Measurements from ENCODE around the gene PAK6. TPM values are rescaled to one million over a fixed set of nuclear protein-coding genes. Genes with fewer than 3 reads are reported as not detected.

Gene PAK6
- total RNA-seq, 1 experiment from 2014 or later, result 0.45 TPM

DNA sequence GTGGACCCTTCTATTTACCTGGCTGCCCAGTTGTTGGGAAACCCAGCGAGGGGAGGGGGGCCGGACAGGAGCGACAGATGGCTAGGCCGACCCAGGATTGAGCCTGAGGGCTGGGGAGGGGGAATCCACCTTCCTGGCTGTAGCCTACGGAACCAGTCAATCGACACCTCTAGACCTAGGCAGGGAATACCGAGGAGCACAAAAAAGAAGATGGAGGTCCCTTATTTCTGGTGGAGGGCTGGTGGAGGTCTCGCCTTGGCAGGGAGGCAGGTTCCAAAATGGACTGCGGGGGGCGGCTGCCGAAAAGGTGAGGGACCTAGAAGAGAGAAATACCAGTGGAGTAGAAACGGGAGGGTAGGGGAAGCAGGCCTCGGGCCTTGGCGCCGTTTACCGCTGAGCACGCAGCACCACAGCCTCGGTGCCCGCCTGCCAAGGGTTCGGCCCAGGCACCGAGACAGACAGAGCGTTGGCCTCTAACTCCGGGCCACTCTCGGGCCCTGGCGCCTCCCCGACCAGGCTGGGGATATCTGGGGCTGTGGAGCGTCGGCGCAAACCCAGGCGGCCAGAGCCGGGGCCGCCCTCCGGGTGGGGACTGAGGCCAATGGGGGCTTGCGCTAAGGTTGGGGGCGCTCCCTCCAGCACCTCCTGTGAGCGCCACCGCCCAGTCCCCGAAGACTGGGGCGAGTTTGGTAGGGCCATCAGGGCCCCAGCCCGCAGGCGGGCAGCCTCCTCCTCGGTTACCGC is 42.4 kb downstream of the PAK6 start:
- Histone ChIP-seq H3K27me3 (ENCODE audit: low read length) (no peaks in the 10 kb centered on the region), H3K4me2 (ENCODE audit: low read depth, low read length, poor library complexity, severe bottlenecking) (no peak overlapping the region)

DNA sequence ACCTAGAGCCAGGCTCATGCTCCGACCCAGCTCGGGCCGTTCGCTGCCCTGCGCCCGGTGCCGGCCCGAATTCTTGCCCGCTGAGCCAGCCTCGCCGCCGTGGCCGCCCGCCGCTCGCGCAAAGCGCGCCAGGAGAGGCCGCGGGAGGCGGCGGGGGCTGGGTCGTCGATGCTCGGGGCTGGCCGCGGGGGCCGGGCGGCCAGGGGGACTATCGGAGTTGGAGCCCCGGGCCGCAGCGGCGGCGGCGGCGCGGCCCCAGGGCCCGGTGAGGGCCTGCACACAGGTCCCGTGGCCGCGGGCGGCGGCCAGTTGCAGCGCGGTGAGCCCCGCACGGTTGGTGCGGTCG is 42.9 kb downstream of the PAK6 start:
- no peaks in the 10 kb centered on the region for H3K36me3 ChIP-seq (ENCODE audit: insufficient read depth, low read length)

More for the DNA sequence above, 42.4 kb downstream of the PAK6 start:
- H3K79me2 ChIP-seq (ENCODE audit: low read length), result no peaks in the 10 kb centered on the region
- DNase-seq, result no peak
- no peaks in the 10 kb centered on the region for H3K9me3 ChIP-seq (ENCODE audit: low read length)
- no peak overlapping the region for H3K4me3 ChIP-seq (ENCODE audit: low read length)
- no peaks in the 10 kb centered on the region for H3K9me2 ChIP-seq (replicated peaks; ENCODE audit: insufficient read depth, low read length)
- H3K4me1 ChIP-seq (ENCODE audit: low read length), result peaks cover 31% of the 10 kb centered on the region
- no peak overlapping the region for H3K27ac ChIP-seq (ENCODE audit: low read length)
- no peak overlapping the region for H3K9ac ChIP-seq (ENCODE audit: low read length)
- no peak overlapping the region for H2AFZ ChIP-seq (ENCODE audit: low read length)
- H4K20me1 ChIP-seq (ENCODE audit: insufficient read depth, low read depth, low read length), result no peaks in the 10 kb centered on the region
- H3K36me3 ChIP-seq (ENCODE audit: insufficient read depth, low read length), result no peaks in the 10 kb centered on the region

DNA sequence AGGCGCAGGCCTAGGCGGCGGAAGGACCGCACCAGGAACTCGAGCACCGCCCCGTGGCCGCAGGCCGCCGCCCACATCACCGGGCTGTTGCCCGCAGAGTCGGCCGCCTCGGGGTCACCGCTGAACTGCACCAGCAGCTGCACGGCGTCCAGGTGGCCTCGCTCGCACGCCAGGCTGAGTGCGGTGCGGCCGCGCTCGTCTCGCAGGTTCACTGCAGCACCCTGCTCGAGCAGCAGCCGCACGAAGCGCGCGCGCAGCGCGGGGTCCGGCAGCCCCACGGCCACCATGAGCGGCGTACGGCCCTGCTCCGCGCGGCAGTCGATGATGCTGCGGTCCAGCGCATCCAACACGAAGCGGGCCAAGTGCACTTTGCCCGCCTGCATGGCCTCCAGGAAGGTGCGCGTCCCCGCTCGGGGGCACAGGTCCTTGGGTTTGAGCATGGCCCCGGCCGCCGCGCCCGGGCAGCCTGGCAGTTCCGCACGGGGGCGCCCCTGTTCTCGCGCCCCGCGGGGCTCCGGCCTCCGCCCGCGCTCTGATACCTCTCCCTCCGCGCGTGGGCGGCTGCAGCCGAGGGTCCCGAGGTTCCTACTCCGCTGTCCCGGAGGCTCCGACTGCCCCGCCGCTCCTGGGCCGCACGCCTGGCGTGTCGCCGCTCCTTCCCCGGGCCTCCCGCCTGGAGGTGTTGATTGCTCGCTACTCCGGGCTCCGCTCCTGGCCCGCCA is 43.4 kb downstream of the PAK6 start:
- H3K9me3 ChIP-seq (ENCODE audit: low read length), result no peaks in the 10 kb centered on the region
- peak overlapping the region; percentile 53 for H3K4me2 ChIP-seq (ENCODE audit: low read depth, low read length, poor library complexity, severe bottlenecking)
- H3K79me2 ChIP-seq (ENCODE audit: low read length), result no peaks in the 10 kb centered on the region
- H3K9me2 ChIP-seq (replicated peaks; ENCODE audit: insufficient read depth, low read length), result no peaks in the 10 kb centered on the region
- H3K4me1 ChIP-seq (ENCODE audit: low read length), result peaks cover 20% of the 10 kb centered on the region
- no peaks in the 10 kb centered on the region for H3K27me3 ChIP-seq (ENCODE audit: low read length)
- H3K4me3 ChIP-seq (ENCODE audit: low read length), result peak overlapping the region; percentile 54; the same call in 1 of the 2 replicates
- peak overlapping the region; percentile 43; the same call in 1 of the 2 replicates for H2AFZ ChIP-seq (ENCODE audit: low read length)
- H3K9ac ChIP-seq (ENCODE audit: low read length), result peak overlapping the region; percentile 33; the same call in 1 of the 2 replicates
- peak; percentile 60 for DNase-seq
- no peak overlapping the region for H3K27ac ChIP-seq (ENCODE audit: low read length)
- no peaks in the 10 kb centered on the region for H3K36me3 ChIP-seq (ENCODE audit: insufficient read depth, low read length)
- no peaks in the 10 kb centered on the region for H4K20me1 ChIP-seq (ENCODE audit: insufficient read depth, low read depth, low read length)

More for the DNA sequence above, 42.9 kb downstream of the PAK6 start:
- no peaks in the 10 kb centered on the region for H3K79me2 ChIP-seq (ENCODE audit: low read length)
- H3K4me1 ChIP-seq (ENCODE audit: low read length), result peaks cover 26% of the 10 kb centered on the region
- DNase-seq, result no peak
- no peak overlapping the region for H3K4me2 ChIP-seq (ENCODE audit: low read depth, low read length, poor library complexity, severe bottlenecking)
- H3K9ac ChIP-seq (ENCODE audit: low read length), result no peak overlapping the region
- no peaks in the 10 kb centered on the region for H4K20me1 ChIP-seq (ENCODE audit: insufficient read depth, low read depth, low read length)
- no peak overlapping the region for H2AFZ ChIP-seq (ENCODE audit: low read length)
- H3K9me2 ChIP-seq (replicated peaks; ENCODE audit: insufficient read depth, low read length), result no peaks in the 10 kb centered on the region
- no peaks in the 10 kb centered on the region for H3K9me3 ChIP-seq (ENCODE audit: low read length)
- no peak overlapping the region for H3K27ac ChIP-seq (ENCODE audit: low read length)
- H3K27me3 ChIP-seq (ENCODE audit: low read length), result no peaks in the 10 kb centered on the region
- no peak overlapping the region for H3K4me3 ChIP-seq (ENCODE audit: low read length)

DNA sequence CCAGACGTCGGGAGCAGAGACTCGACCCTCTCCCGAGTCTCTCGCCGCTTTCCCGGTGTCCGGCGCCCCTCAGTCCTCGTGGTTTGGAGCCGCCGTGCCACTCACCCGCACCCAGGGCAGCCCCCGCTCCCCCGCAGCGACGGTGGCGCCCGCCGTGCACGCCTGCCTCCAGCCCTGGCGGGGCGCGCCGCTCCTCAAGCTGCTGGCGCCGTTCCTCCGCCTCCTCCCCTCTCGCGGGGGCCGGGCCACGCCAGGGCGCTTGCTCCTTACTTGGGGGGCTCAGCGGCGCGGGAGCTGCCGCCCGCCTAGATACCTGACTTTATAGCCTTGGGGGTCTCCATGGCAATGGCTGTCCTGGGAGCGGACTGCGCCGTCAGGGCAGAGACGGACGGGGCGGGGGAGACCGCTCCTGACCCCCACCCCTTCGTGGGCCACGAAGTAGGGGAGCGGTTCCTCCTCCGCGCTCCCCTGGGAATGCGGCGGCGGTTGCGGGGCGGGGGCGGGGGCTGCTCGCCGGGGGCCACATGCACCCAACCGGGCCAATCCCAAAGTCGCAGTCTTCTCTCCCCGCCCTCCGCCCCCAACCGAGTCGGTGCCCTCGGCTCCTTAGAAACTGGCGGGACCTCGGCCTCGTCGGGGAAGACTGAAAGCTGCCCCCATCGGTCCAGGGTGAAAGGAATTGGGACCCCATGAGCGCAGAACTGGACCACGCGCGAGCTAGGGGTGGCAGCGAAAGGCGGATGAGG is 44.2 kb downstream of the PAK6 start, which contains the start of gene ANKRD63:
TSS of gene ANKRD63 (minus strand) at position 196 of the 746 bp plus-strand sequence. CDS start 478 bp downstream, outside the sequence.
- Histone ChIP-seq H3K4me3 (ENCODE audit: low read length) (peak within 1 kb of the TSS; percentile 54; the same call in 1 of the 2 replicates), H3K9me3 (ENCODE audit: low read length) (no peaks in the 10 kb centered on the region), H3K9ac (ENCODE audit: low read length) (peak within 1 kb of the TSS; percentile 33; the same call in 1 of the 2 replicates), H3K79me2 (ENCODE audit: low read length) (no peaks in the 10 kb centered on the region), H3K9me2 (replicated peaks; ENCODE audit: insufficient read depth, low read length) (no peaks in the 10 kb centered on the region), H2AFZ (ENCODE audit: low read length) (peak within 1 kb of the TSS; percentile 43; the same call in 1 of the 2 replicates), H3K4me1 (ENCODE audit: low read length) (peaks cover 13% of the 10 kb centered on the region), H3K27ac (ENCODE audit: low read length) (no peak within 1 kb of the TSS), H3K4me2 (ENCODE audit: low read depth, low read length, poor library complexity, severe bottlenecking) (peak within 1 kb of the TSS; percentile 53), H3K27me3 (ENCODE audit: low read length) (no peaks in the 10 kb centered on the region), H3K36me3 (ENCODE audit: insufficient read depth, low read length) (no peaks in the 10 kb centered on the region), H4K20me1 (ENCODE audit: insufficient read depth, low read depth, low read length) (no peaks in the 10 kb centered on the region)
- no peak for DNase-seq

DNA sequence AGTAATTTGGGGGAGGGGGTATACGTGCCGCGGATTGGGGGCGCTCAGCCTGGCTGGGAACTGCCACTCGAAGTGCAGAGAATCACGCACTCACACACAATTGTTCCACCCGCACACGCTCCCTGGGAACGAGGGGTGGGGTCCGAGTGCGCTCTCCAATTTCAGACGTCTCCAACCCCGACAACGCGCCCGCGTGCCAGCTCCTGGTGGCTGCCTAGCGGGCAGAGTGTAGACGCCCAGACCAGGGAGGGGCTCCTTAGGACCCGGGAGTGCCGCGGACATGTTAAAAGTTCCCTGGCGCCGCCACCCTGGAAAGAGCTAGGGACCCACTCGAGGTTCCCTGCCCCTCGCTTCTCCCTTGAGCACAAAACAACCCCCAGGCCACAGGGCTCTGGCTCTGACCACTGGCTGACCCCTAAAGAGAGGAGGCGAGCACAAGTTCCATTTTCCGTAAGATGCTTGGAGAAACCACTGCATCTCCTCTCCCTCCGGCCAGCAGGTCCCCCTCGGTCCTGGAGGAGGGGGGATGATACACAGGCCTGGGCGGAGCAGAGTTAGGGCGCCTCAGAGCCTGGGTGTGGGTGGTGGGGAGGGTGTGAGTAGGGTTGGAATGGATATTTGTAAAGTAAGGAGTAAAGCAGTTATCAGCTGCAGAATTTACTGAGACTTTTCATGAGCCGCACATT is 44.9 kb downstream of the PAK6 start:
- Histone ChIP-seq H4K20me1 (ENCODE audit: insufficient read depth, low read depth, low read length) (no peaks in the 10 kb centered on the region), H3K4me1 (ENCODE audit: low read length) (peaks cover 6% of the 10 kb centered on the region), H2AFZ (ENCODE audit: low read length) (no peak overlapping the region), H3K9me3 (ENCODE audit: low read length) (no peaks in the 10 kb centered on the region), H3K4me3 (ENCODE audit: low read length) (no peak overlapping the region), H3K79me2 (ENCODE audit: low read length) (no peaks in the 10 kb centered on the region), H3K27me3 (ENCODE audit: low read length) (no peaks in the 10 kb centered on the region), H3K36me3 (ENCODE audit: insufficient read depth, low read length) (no peaks in the 10 kb centered on the region), H3K27ac (ENCODE audit: low read length) (no peak overlapping the region), H3K4me2 (ENCODE audit: low read depth, low read length, poor library complexity, severe bottlenecking) (no peak overlapping the region), H3K9me2 (replicated peaks; ENCODE audit: insufficient read depth, low read length) (no peaks in the 10 kb centered on the region), H3K9ac (ENCODE audit: low read length) (no peak overlapping the region)
- no peak for DNase-seq

DNA sequence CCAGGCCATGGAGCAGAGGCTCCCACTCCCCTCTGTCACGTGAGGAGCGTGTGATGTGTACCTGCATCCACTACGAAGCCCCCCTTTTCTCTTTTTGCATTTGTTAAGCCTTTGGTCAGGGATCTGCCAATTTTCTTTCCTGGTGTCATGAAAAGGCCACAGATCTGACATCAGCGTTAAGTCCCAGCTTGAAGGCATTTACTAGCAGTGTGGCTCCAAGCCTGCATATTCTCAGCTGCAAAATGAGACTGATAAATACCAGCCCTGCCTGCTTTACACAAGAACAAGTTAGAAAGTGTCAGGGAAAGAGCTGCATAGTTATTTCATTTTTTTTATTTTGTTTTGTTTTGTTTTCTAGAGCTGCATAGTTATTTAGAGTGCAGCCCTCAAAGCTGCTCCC is 46.3 kb downstream of the PAK6 start:
- no peak overlapping the region for H3K4me3 ChIP-seq (ENCODE audit: low read length)
- no peak overlapping the region for H3K27ac ChIP-seq (ENCODE audit: low read length)
- no peaks in the 10 kb centered on the region for H3K9me2 ChIP-seq (replicated peaks; ENCODE audit: insufficient read depth, low read length)
- peak; percentile 42 for DNase-seq
- H3K36me3 ChIP-seq (ENCODE audit: insufficient read depth, low read length), result no peaks in the 10 kb centered on the region
- H3K4me1 ChIP-seq (ENCODE audit: low read length), result peaks cover 10% of the 10 kb centered on the region
- H3K4me2 ChIP-seq (ENCODE audit: low read depth, low read length, poor library complexity, severe bottlenecking), result no peak overlapping the region
- no peaks in the 10 kb centered on the region for H3K27me3 ChIP-seq (ENCODE audit: low read length)
- no peak overlapping the region for H3K9ac ChIP-seq (ENCODE audit: low read length)
- H2AFZ ChIP-seq (ENCODE audit: low read length), result no peak overlapping the region
- no peaks in the 10 kb centered on the region for H4K20me1 ChIP-seq (ENCODE audit: insufficient read depth, low read depth, low read length)
- H3K79me2 ChIP-seq (ENCODE audit: low read length), result no peaks in the 10 kb centered on the region
- H3K9me3 ChIP-seq (ENCODE audit: low read length), result no peaks in the 10 kb centered on the region

DNA sequence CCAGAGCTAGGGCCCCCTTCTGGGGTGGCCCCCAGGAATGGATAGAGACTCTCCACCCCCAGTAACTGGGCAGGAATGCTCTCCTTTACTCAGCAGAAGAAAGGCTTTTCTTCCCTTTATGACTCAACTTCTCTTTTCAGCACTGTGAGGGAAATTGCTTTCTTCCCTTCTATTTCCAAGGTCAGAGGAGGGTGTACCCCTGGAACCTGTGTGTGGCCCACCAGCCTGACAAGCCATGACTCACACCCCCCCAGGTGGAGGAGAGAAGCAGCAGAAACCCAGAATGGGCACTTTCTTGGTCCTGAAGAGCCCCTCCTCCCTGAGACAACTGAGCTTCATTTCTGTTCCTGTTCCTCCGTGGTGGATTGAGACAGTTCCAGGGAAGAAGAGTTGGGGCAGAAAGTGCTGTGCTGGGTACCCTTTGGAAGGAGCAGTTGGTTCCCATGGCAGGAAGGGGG is 46.7 kb downstream of the PAK6 start:
- Histone ChIP-seq H3K4me3 (ENCODE audit: low read length) (no peak overlapping the region), H3K4me2 (ENCODE audit: low read depth, low read length, poor library complexity, severe bottlenecking) (no peak overlapping the region), H3K27ac (ENCODE audit: low read length) (no peak overlapping the region), H3K9me2 (replicated peaks; ENCODE audit: insufficient read depth, low read length) (no peaks in the 10 kb centered on the region), H3K9ac (ENCODE audit: low read length) (no peak overlapping the region), H4K20me1 (ENCODE audit: insufficient read depth, low read depth, low read length) (no peaks in the 10 kb centered on the region), H3K36me3 (ENCODE audit: insufficient read depth, low read length) (no peaks in the 10 kb centered on the region), H3K9me3 (ENCODE audit: low read length) (no peaks in the 10 kb centered on the region), H2AFZ (ENCODE audit: low read length) (no peak overlapping the region), H3K79me2 (ENCODE audit: low read length) (no peaks in the 10 kb centered on the region), H3K4me1 (ENCODE audit: low read length) (peaks cover 15% of the 10 kb centered on the region), H3K27me3 (ENCODE audit: low read length) (no peaks in the 10 kb centered on the region)
- no peak for DNase-seq
